ENCODE results near the gene SIGLEC6. TPM values are rescaled to one million over a fixed set of nuclear protein-coding genes. Genes with fewer than 3 reads are reported as not detected.

Gene SIGLEC6
- total RNA-seq, 4 donors from 2014 or later, result 7.1 TPM; not detected in 3

- no peaks in the 10 kb centered on the region for H3K9me3 ChIP-seq
- no peak overlapping the region for H3K27ac ChIP-seq
- TF ChIP-seq CTCF (IDR thresholded peaks at IDR 0.05), result no peak
- TF ChIP-seq POLR2A (IDR thresholded peaks at IDR 0.05), result no peak
- no peak overlapping the region for H3K4me3 ChIP-seq
- DNase-seq, result no peak
- 74 to 88% methylated on average over 5 of the region's 5 CpGs for WGBS, 2 donors
- H3K4me1 ChIP-seq, result no peaks in the 10 kb centered on the region
- H3K27me3 ChIP-seq, result peaks cover 0 to 48% (median 0%) of the 10 kb centered on the region in 4 donors
- intact Hi-C loops (cut with DNase I), result no loop called here
- no peaks in the 10 kb centered on the region for H3K36me3 ChIP-seq
Observed at GRCh38 chr19:51485960-51486660, 45.4 kb downstream of the SIGLEC6 start.

GRCh38 chr19:51480590-51480989 lies 50.9 kb downstream of the SIGLEC6 start:
- Histone ChIP-seq H3K9me3 (no peaks in the 10 kb centered on the region), H3K27ac (no peak overlapping the region), H3K4me1 (no peaks in the 10 kb centered on the region), H3K36me3 (no peaks in the 10 kb centered on the region), H3K27me3 (peaks cover 0 to 68% (median 0%) of the 10 kb centered on the region in 4 donors), H3K4me3 (no peak overlapping the region)
- intact Hi-C loops (cut with DNase I), result no loop called here
- DNase-seq, result no peak
- no peak for TF ChIP-seq POLR2A (IDR thresholded peaks at IDR 0.05)
- 28 to 48% methylated on average over 6 to 8 of the region's 8 CpGs for WGBS, 2 donors

- H3K9me3 ChIP-seq, result no peaks in the 10 kb centered on the region
- H3K27me3 ChIP-seq, result peaks cover 0 to 59% (median 0%) of the 10 kb centered on the region in 4 donors
- 68 to 72% methylated on average over 12 of the region's 12 CpGs for WGBS, 2 donors
- TF ChIP-seq POLR2A (IDR thresholded peaks at IDR 0.05) (no peak), CTCF (IDR thresholded peaks at IDR 0.05) (no peak)
- H3K27ac ChIP-seq, result no peak overlapping the region
- H3K4me1 ChIP-seq, result no peaks in the 10 kb centered on the region
- DNase-seq, result no peak
- intact Hi-C loops (cut with DNase I), result no loop called here
- no peaks in the 10 kb centered on the region for H3K36me3 ChIP-seq
- H3K4me3 ChIP-seq, result no peak overlapping the region
Observed at GRCh38 chr19:51479531-51480331, 51.7 kb downstream of the SIGLEC6 start.

- H3K36me3 ChIP-seq, result no peaks in the 10 kb centered on the region
- DNase-seq, result no peak
- peaks cover 0 to 58% (median 0%) of the 10 kb centered on the region in 4 donors for H3K27me3 ChIP-seq
- H3K27ac ChIP-seq, result no peak within 1 kb of the TSS
- 61 to 66% methylated on average over 11 to 13 of the region's 17 CpGs for WGBS, 2 donors
- no peaks in the 10 kb centered on the region for H3K4me1 ChIP-seq
- no peak for TF ChIP-seq POLR2A (IDR thresholded peaks at IDR 0.05)
- no peak for TF ChIP-seq CTCF (IDR thresholded peaks at IDR 0.05)
- intact Hi-C loops (cut with DNase I), result no loop called here
- no peak within 1 kb of the TSS for H3K4me3 ChIP-seq
- H3K9me3 ChIP-seq, result no peaks in the 10 kb centered on the region
Observed at GRCh38 chr19:51478381-51479234, 52.9 kb downstream of the SIGLEC6 start, which contains the start of gene CEACAM18. CEACAM18 (plus strand) TSS chr19:51478539.

GRCh38 chr19:51477344-51477743 lies 54.1 kb downstream of the SIGLEC6 start:
- WGBS, 2 donors, result 47 to 62% methylated on average over 5 of the region's 5 CpGs
- intact Hi-C loops (cut with DNase I), result no loop called here
- H3K36me3 ChIP-seq, result no peaks in the 10 kb centered on the region
- TF ChIP-seq POLR2A (IDR thresholded peaks at IDR 0.05), result no peak
- TF ChIP-seq CTCF (IDR thresholded peaks at IDR 0.05), result no peak
- H3K27ac ChIP-seq, result no peak overlapping the region
- H3K4me3 ChIP-seq, result no peak overlapping the region
- H3K4me1 ChIP-seq, result no peaks in the 10 kb centered on the region
- H3K9me3 ChIP-seq, result no peaks in the 10 kb centered on the region
- no peak for DNase-seq
- H3K27me3 ChIP-seq, result peaks cover 0 to 64% (median 0%) of the 10 kb centered on the region in 4 donors

Measured in esophagus squamous epithelium (tissue), 5 donors.